ENCODE data around the gene BEST2.

BEST2 gene

GRCh38 chr19:12806242-12807081 is 54.9 kb downstream of the BEST2 start, which contains the start of gene RNASEH2A:
RNASEH2A (plus strand) TSS chr19:12806584; CDS start chr19:12806674, 90 bp downstream.
- DNase-seq (ENCODE audit: low read depth), result peak; percentile 88
- peak within 1 kb of the TSS; percentile 79 for H3K4me3 ChIP-seq (ENCODE audit: low read length)
- no peak for TF ChIP-seq CTCF (conservative IDR thresholded peaks at IDR 0.05; ENCODE audit: low read length)

Measured in AG10803 (cell line).